GM10248 (cell line): ENCODE results near the gene ADCK1.

ENCODE experiments used
- CTCF ChIA-PET: fragments of 300-600 bp; sonication (Branson Sonifier 250); formaldehyde crosslinking; extraction: SDS; loops from one replicate; lab custom pipeline; 2021; ENCODE audit warnings: antibody characterized with exemption; lab: Yijun Ruan, JAX
- POLR2A ChIA-PET: fragments of 350-650 bp; sonication (Branson Sonifier 250); formaldehyde crosslinking; extraction: SDS; loops from one replicate; lab custom pipeline; 2020; ENCODE audit warnings: antibody characterized with exemption; lab: Yijun Ruan, JAX
- DNase-seq: peaks from one replicate; pipeline ENCODE4 v3.0.0; 2012; ENCODE audit errors: extremely low spot score
- TF ChIP-seq, protein P1 (sequence below): IDR thresholded peaks from 2 replicates; pipeline ENCODE4 v1.5.1; 2012; ENCODE audit warnings: mild to moderate bottlenecking, low read depth; ENCODE audit errors: extremely low read depth, missing control alignments, control extremely low read depth

The ADCK1 gene

GRCh38 chr14:77830692-77831091 is 30.8 kb downstream of the ADCK1 start:
- ChIA-PET POLR2A (no interaction called here), CTCF (interaction anchor here (1.9 kb wide), 1 partner anchor 32 kb away, joined by 4 read pairs; no protein-coding TSS in a partner anchor)
- no peak for DNase-seq
- TF ChIP-seq, protein P1, sequence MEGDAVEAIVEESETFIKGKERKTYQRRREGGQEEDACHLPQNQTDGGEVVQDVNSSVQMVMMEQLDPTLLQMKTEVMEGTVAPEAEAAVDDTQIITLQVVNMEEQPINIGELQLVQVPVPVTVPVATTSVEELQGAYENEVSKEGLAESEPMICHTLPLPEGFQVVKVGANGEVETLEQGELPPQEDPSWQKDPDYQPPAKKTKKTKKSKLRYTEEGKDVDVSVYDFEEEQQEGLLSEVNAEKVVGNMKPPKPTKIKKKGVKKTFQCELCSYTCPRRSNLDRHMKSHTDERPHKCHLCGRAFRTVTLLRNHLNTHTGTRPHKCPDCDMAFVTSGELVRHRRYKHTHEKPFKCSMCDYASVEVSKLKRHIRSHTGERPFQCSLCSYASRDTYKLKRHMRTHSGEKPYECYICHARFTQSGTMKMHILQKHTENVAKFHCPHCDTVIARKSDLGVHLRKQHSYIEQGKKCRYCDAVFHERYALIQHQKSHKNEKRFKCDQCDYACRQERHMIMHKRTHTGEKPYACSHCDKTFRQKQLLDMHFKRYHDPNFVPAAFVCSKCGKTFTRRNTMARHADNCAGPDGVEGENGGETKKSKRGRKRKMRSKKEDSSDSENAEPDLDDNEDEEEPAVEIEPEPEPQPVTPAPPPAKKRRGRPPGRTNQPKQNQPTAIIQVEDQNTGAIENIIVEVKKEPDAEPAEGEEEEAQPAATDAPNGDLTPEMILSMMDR = no peak

DNA sequence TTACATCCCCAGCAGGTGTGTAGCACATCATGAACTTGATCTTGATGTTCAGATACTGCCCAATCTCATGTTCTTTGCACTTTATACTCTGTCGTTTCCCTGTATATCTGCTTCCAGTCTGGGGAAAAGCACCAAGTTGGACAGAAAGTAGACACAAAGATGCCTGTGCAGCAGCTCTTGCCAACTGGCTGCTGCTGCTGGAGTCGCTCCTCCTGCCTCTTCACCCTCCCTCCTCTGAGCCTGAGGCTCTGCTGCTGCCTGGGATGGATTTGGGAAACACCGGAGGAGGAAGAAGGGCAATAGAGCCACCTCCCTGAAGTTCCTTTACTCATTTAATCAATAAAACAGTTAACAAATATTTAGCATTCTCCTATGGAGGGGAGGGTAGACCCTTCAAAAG is 32.4 kb downstream of the ADCK1 start:
- DNase-seq = no peak
- TF ChIP-seq, protein P1 = no peak
- CTCF ChIA-PET = interaction anchor here (1.0 to 1.9 kb wide), 2 partner anchors 22 to 30 kb away, joined by 4 read pairs; no protein-coding TSS in a partner anchor
- POLR2A ChIA-PET = no interaction called here

DNA sequence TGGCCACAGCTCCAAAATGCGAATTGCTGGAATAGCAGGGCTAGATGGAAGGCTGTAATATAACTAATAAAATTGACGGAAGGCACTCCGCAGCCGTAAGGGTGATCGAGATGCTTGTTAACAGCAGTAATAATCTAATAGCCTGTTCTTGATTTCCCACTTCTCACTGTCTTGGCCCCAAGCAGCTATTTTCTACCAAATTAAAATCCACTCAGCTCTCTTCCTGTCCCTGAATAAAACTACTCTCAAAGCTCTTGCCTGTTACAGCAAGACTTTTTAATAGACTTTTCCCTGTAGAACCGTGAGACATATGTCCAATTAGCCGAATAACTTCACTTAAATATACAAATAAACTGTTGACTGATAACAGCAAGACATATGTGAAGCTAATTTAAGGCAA is 38.0 kb downstream of the ADCK1 start:
- TF ChIP-seq, protein P1 = no peak
- POLR2A ChIA-PET = no interaction called here
- CTCF ChIA-PET = interaction anchor here (1.2 to 1.4 kb wide), 2 partner anchors 13 to 23 kb away, joined by 3 to 10 read pairs; no protein-coding TSS in a partner anchor

GRCh38 chr14:77838831-77839511 is 39.1 kb downstream of the ADCK1 start:
- no peak for DNase-seq
- ChIA-PET CTCF (interaction anchor here (1.4 kb wide), 1 partner anchor 23 kb away, joined by 4 read pairs; no protein-coding TSS in a partner anchor), POLR2A (interaction anchor here (0.5 kb wide), 1 partner anchor 386 kb away, joined by 6 read pairs; no protein-coding TSS in a partner anchor)
- TF ChIP-seq, protein P1 = no peak

More for the DNA sequence above, 38.0 kb downstream of the ADCK1 start:
- no peak for DNase-seq

DNA sequence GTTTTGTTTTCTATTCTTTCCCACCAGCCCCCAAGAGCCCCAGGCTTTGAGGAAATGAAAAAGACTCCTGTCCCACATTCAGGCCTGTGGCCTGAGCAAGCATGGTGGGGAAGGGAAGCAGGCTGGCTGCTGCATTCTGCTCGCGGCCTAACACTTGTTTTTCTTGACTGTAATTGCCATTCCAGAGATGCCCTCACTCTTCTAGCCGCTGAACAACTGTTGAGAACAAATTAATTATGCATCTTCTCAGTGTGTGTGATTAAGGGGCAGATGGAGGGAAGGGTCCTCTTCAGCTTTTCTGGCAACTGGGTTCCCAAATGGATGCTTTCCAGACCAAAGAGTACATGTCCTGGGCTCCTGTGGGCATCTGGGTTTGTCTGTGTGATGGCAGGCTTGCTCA is 43.3 kb downstream of the ADCK1 start:
- ChIA-PET POLR2A (no interaction called here), CTCF (interaction anchor here (6.1 kb wide), 1 partner anchor 18 kb away, joined by 49 read pairs; no protein-coding TSS in a partner anchor)
- DNase-seq = no peak
- TF ChIP-seq, protein P1 = no peak

- DNase-seq = no peak
- TF ChIP-seq, protein P1 = no peak
- ChIA-PET POLR2A (no interaction called here), CTCF (interaction anchor here (6.1 kb wide), 1 partner anchor 18 kb away, joined by 49 read pairs; no protein-coding TSS in a partner anchor)
Observed at GRCh38 chr14:77843651-77844050, 43.7 kb downstream of the ADCK1 start.
